HG03064 (cell line): Measurements from ENCODE around the gene XIRP2.

Source experiments
- ATAC-seq: cut with Tn5 transposase; IDR thresholded peaks from one replicate; pipeline ENCODE4 v1.9.1; 2021; ENCODE audit warnings: low read depth; ENCODE audit not compliant: unreplicated experiment

Gene XIRP2, protein sequence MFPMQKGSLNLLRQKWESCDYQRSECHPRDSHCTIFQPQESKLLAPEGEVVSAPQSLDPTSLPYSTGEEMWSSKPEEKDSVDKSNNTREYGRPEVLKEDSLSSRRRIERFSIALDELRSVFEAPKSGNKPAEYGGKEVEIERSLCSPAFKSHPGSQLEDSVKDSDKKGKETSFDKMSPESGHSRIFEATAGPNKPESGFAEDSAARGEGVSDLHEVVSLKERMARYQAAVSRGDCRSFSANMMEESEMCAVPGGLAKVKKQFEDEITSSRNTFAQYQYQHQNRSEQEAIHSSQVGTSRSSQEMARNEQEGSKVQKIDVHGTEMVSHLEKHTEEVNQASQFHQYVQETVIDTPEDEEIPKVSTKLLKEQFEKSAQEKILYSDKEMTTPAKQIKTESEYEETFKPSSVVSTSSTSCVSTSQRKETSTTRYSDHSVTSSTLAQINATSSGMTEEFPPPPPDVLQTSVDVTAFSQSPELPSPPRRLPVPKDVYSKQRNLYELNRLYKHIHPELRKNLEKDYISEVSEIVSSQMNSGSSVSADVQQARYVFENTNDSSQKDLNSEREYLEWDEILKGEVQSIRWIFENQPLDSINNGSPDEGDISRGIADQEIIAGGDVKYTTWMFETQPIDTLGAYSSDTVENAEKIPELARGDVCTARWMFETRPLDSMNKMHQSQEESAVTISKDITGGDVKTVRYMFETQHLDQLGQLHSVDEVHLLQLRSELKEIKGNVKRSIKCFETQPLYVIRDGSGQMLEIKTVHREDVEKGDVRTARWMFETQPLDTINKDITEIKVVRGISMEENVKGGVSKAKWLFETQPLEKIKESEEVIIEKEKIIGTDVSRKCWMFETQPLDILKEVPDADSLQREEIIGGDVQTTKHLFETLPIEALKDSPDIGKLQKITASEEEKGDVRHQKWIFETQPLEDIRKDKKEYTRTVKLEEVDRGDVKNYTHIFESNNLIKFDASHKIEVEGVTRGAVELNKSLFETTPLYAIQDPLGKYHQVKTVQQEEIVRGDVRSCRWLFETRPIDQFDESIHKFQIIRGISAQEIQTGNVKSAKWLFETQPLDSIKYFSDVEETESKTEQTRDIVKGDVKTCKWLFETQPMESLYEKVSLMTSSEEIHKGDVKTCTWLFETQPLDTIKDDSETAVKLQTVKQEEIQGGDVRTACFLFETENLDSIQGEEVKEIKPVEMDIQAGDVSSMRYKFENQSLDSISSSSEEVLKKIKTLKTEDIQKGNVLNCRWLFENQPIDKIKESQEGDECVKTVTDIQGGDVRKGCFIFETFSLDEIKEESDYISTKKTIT (N-terminal part only)

GRCh38 chr2:166888180-166888579 lies at the start of gene XIRP2:
XIRP2 (plus strand) TSS chr2:166888480; CDS start chr2:166903483, 15,003 bp downstream.
- ATAC-seq, result no peak

DNA sequence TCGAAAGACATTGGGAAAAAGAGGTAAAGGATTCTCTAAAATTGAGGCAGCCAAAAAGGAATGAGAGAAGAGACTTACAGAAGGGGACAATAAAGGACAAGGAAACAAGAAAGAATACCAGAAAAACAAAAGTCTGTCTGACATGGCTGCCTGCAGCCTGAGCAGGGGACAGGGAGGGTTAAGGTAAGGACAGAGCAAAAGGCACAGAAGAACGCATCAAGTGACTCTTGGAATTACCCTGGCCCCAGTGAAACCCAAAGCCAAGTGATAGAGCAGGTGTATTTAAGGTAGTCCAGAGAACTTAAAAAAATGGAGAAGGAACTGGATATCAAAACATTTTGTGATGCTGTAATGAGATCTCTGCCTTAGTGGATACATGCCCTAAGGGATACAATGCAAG lies 47.1 kb upstream of the XIRP2 start:
- ATAC-seq, result no peak

- no peak for ATAC-seq
These were observed 46.6 kb upstream of the XIRP2 start for GRCh38 chr2:166841679-166842078.

- no peak for ATAC-seq
These were observed 44.2 kb upstream of the XIRP2 start for GRCh38 chr2:166844111-166844510.

GRCh38 chr2:166862468-166863132 lies 25.7 kb upstream of the XIRP2 start:
- ATAC-seq, result no peak

- no peak for ATAC-seq
These were observed 20.3 kb upstream of the XIRP2 start for GRCh38 chr2:166867874-166868514.

DNA sequence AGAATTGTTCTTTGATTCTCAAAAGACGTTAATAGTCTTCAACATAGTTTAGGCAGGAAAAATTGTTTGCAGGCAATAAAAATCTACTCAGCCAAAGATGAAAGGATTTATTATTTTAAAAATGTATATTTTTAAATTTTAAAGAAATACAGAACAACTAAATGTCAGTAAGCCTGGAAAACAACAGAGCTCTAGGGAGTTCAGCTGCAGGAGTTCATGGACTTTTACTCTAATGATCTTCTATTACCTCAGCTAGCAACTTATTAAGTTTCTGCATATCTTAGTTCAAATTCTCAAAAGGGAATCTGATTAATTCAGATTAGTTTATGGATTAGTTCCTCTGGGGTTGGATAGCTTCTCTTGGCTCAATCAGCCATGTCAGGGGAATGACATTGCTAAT lies 17.9 kb upstream of the XIRP2 start:
- no peak for ATAC-seq

GRCh38 chr2:166881177-166881576 lies 7.1 kb upstream of the XIRP2 start:
- ATAC-seq, result no peak

DNA sequence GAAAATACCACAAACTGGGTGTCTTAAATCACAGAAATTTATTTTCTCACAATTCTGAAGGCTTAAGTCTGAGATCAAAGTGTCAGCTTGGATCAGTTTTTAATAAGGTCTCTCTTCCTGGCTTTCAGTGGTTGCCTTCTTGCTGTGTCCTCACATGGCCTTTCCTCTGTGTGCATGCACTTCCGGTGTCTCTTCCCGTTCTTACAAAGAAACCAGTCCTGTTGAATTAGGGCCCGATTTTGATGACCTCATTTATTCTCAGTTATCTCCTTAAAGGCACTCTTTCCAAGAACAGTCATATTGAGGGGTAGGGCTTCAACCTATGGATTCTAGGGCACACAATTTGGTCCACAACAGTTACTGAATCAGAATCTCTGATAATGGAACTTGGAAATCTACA lies 5.4 kb upstream of the XIRP2 start:
- no peak for ATAC-seq

GRCh38 chr2:166891727-166892126 lies 3.4 kb downstream of the XIRP2 start:
- ATAC-seq, result no peak

DNA sequence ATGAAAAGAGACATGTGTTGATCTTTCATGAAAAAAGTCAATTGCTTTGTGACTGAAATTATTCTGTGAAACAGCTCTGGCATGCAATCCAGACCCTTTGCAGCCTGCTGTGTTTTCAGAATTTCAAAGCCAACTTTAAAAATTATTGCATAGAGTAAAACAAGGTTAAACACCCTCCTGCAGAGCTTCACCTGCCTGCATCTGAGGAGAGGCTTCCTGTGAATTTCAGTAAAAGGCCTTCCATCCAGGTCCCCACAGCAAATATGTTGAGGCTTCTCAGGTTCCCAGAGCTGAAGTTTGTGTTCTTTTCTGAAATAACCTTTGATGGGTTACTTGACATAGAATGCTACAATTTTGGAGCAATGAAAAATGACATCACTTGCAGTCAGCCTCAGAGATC lies 4.1 kb downstream of the XIRP2 start:
- no peak for ATAC-seq

GRCh38 chr2:166895243-166895642 lies 7.0 kb downstream of the XIRP2 start:
- ATAC-seq, result no peak

GRCh38 chr2:166897666-166898065 lies 9.4 kb downstream of the XIRP2 start:
- ATAC-seq, result no peak

DNA sequence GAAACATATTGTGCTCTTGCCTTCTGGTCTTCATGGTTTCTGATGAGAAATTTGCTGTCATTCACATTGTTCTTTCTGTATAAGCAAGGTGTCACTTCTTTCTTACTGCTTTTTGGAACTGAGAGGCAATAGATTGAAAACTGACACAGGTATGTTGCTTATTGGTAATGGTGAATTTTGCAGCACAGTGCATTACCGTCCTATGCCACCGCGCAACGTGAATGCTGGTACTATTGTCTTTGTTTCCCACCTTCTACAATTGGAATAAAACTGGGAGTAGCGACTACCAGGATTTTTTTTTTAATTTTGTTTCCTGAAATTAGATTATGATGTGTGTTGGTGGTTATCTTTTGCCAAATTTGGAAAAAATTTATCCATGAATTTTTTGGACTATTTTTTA lies 11.4 kb downstream of the XIRP2 start:
- no peak for ATAC-seq

DNA sequence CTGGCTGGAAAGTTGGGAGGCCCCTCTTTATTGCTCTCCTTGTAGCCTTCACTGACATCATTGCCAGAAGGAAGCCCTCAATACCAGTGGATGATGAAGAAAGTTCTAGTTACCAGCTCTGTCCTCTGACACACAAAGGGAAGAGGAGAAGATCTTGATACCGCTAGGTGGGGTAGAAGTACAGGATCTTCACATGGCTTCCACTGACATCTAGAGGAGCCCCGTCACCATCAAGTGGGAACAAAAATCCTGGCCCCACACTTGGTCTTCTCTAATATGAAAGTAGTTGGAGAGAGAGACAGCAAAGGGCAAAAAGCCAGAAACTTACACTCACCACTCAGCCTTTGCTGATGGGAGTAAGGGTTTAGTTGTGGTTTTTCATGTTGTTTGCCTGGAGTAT lies 12.4 kb downstream of the XIRP2 start:
- ATAC-seq, result no peak

GRCh38 chr2:166901336-166901735 lies 13.1 kb downstream of the XIRP2 start:
- ATAC-seq, result no peak

DNA sequence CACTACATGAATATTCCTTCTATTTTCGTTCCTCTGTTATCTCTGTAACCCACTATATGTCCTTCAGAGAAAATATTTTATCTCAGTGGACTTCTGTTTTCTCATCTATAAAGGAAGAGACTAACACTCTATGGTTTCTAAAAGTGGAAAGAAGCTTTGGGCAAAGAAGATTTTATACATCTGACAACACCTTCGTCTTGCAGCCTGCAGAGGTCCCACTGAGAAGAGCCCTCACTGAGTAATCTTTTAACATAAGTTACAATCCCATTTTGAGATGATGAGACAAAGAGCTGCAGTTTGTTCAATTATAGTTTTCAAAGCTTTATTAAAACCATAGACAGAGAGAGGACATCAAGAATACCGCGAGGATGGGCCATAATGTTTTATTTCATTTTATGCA lies 28.7 kb downstream of the XIRP2 start:
- no peak for ATAC-seq

GRCh38 chr2:166917415-166917814 lies 29.1 kb downstream of the XIRP2 start:
- ATAC-seq, result no peak

DNA sequence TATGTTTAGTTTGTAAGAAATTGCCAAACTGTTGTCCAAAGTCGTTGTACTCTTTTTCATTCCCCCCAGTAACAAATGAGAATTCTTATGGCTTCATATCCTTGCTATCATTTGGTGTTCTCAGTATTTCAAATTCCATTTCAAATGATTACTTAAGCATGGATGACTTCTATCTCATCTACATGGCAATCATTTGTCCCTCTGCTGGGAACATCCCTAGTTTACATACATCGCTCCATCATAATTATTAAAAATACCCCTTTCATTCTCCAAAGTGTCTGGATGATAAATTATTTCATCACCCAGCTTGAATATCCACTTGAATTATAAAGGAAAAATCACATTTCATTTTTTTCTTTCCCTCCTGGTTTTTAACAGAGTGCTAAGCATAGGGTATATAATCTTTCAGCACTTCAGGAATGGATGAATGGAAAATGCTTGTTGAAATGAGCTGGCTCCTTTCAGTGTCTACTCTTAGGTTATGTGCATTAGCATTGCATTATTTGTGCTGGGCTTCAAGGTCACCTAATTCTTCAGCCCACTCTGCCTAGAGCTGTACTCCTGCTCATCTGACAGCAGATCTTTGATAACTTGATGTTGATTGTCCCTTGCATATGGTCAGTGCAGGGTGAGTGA lies 33.1 kb downstream of the XIRP2 start:
- no peak for ATAC-seq
